Measurements from ENCODE around the gene APOC3. TPM values are rescaled to one million over a fixed set of nuclear protein-coding genes. Genes with fewer than 3 reads are reported as not detected.

The APOC3 gene
- total RNA-seq, 1 experiment from 2014 or later: not detected

- H3K27me3 Mint-ChIP-seq (ENCODE audit: low read depth): no peaks in the 10 kb centered on the region; the same call in 1 of the 2 replicates
- H3K27me3 ChIP-seq (ENCODE audit: insufficient read depth, low read length): no peaks in the 10 kb centered on the region
- H3K4me1 ChIP-seq (ENCODE audit: insufficient read depth, low read length): no peaks in the 10 kb centered on the region
- no peaks in the 10 kb centered on the region for H3K23me2 ChIP-seq (ENCODE audit: insufficient read length, low read depth, low read length, poor library complexity, severe bottlenecking)
- H3K79me2 ChIP-seq (ENCODE audit: insufficient read depth, low read length): no peaks in the 10 kb centered on the region
- H2BK15ac ChIP-seq (ENCODE audit: low read depth, low read length): no peak overlapping the region
- no peak overlapping the region for H3K4me3 Mint-ChIP-seq
- no peak overlapping the region for H2AFZ ChIP-seq (ENCODE audit: low read length)
- no peak overlapping the region for H2AK5ac ChIP-seq (ENCODE audit: insufficient read length, low read length)
- no peak overlapping the region for H3K18ac ChIP-seq (ENCODE audit: insufficient read length, low read depth, low read length)
- no peak overlapping the region for H3K23ac ChIP-seq (ENCODE audit: insufficient read length, low read depth, low read length)
- no peak overlapping the region for H3K27ac Mint-ChIP-seq
- H2BK5ac ChIP-seq (ENCODE audit: insufficient read length, low read length): no peak overlapping the region
- H3K14ac ChIP-seq (ENCODE audit: insufficient read depth, low read length): no peak overlapping the region
- no peak for DNase-seq
- H4K20me1 ChIP-seq (ENCODE audit: control insufficient read depth, insufficient read depth, insufficient read length): no peaks in the 10 kb centered on the region
- H3T11ph ChIP-seq (ENCODE audit: low read length): no peak overlapping the region
- H4K91ac ChIP-seq (ENCODE audit: insufficient read length, low read depth, low read length): no peak overlapping the region
- no peak overlapping the region for H2BK120ac ChIP-seq (ENCODE audit: low read depth, low read length, poor library complexity, severe bottlenecking)
- H3K9ac ChIP-seq (ENCODE audit: extremely low read depth, insufficient read length, low read length): no peak overlapping the region
- no peak overlapping the region for H3K4ac ChIP-seq (ENCODE audit: low read depth, low read length)
- H4K5ac ChIP-seq (ENCODE audit: insufficient read length, low read depth, low read length): no peak overlapping the region
- TF ChIP-seq CTCF (conservative IDR thresholded peaks at IDR 0.05): no peak
- H3K27ac ChIP-seq (ENCODE audit: insufficient read length, low read depth, low read length): no peak overlapping the region
- no peak overlapping the region for H3K56ac ChIP-seq (ENCODE audit: insufficient read length, low read depth, low read length)
- H3K4me2 ChIP-seq (ENCODE audit: insufficient read depth, insufficient read length, low read length): no peak overlapping the region
- H2BK12ac ChIP-seq (ENCODE audit: insufficient read length, low read depth, low read length): no peak overlapping the region
- no CpG with 5 or more reads among the region's 5 CpGs for WGBS (ENCODE audit: extremely low coverage, insufficient read length, low lambda C conversion rate)
- no peak overlapping the region for H4K8ac ChIP-seq (replicated peaks; ENCODE audit: insufficient read length, low read depth, low read length)
- H3K9me3 ChIP-seq (ENCODE audit: control insufficient read depth, low read depth, low read length): no peaks in the 10 kb centered on the region
- no peak overlapping the region for H2BK20ac ChIP-seq (ENCODE audit: low read depth, low read length, poor library complexity, severe bottlenecking)
- H3K79me1 ChIP-seq (ENCODE audit: insufficient read depth, low read depth, low read length, poor library complexity, severe bottlenecking): no peaks in the 10 kb centered on the region
- no peaks in the 10 kb centered on the region for H3K9me3 Mint-ChIP-seq
- no peaks in the 10 kb centered on the region for H3K36me3 Mint-ChIP-seq (ENCODE audit: insufficient read depth in 1 of 3, low read depth in 3 of 3)
- 0 out of 4 replicates have a peak, but pooled peaks cover 0 to 3% of the 10 kb centered on the region in 2 experiments for H3K4me1 Mint-ChIP-seq
Observed at GRCh38 chr11:116798368-116798767, 31.3 kb upstream of the APOC3 start.
